GM10248 (cell line): Measurements from ENCODE around the gene ETS1.

Experiments used
- CTCF ChIA-PET: fragments of 300-600 bp; sonication (Branson Sonifier 250); formaldehyde crosslinking; extraction: SDS; loops from one replicate; lab custom pipeline; 2021; ENCODE audit warnings: antibody characterized with exemption; lab: Yijun Ruan, JAX
- POLR2A ChIA-PET: fragments of 350-650 bp; sonication (Branson Sonifier 250); formaldehyde crosslinking; extraction: SDS; loops from one replicate; lab custom pipeline; 2020; ENCODE audit warnings: antibody characterized with exemption; lab: Yijun Ruan, JAX
- DNase-seq: peaks from one replicate; pipeline ENCODE4 v3.0.0; 2012; ENCODE audit errors: extremely low spot score
- CTCF ChIP-seq: IDR thresholded peaks from 2 replicates; pipeline ENCODE4 v1.5.1; 2012; ENCODE audit warnings: mild to moderate bottlenecking, low read depth; ENCODE audit errors: extremely low read depth, missing control alignments, control extremely low read depth

Gene ETS1

DNA sequence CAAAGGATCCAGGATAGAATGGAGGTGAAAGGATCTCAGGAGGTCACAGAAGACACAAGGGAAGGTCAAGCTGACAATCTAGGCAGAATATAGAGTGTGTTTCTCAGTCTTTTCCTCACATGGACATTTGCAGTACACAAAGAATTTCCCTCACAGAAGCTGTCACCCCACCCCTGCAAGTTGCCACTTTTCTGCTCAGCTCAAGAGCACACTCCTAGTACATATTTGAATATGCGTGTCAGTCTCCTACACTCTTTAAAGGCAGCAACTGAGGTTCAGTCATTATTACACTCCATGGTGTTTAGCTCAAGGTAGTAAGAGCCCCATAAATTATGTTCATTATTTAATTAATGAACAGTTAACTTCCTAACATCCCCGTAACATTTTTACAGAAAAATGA, 59.1 kb downstream of the ETS1 start:
- no peak for TF ChIP-seq CTCF
- DNase-seq, result no peak
- ChIA-PET CTCF (interaction anchor here (0.6 to 1.6 kb wide), 3 partner anchors 10 to 20 kb away, joined by 3 to 7 read pairs (median 4); no protein-coding TSS in a partner anchor), POLR2A (no interaction called here)

DNA sequence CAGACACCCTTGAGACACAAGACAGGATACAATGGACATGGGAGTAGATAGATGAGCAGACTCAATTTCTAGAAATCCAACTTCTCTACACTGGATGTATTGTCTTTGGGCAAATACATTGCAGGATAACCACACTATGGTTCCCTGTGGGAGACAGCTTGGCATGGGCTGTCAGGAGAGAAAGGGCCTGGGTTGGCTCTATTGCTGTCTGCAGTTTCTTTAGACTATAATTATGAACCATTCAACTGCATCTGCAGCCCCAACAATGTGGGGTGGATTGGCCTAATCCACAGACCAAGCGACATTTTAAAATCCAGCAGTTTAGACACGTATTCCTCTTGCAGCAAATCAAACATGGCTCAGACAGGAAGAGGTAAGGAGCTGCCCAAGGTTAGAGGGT, 60.3 kb downstream of the ETS1 start:
- ChIA-PET CTCF (interaction anchor here (1.2 to 1.8 kb wide), 3 partner anchors 9 to 18 kb away, joined by 3 to 5 read pairs (median 5); no protein-coding TSS in a partner anchor), POLR2A (interaction anchor here (0.8 kb wide), 1 partner anchor 26 kb away, joined by 3 read pairs; no protein-coding TSS in a partner anchor)
- TF ChIP-seq CTCF, result no peak
- no peak for DNase-seq

DNA sequence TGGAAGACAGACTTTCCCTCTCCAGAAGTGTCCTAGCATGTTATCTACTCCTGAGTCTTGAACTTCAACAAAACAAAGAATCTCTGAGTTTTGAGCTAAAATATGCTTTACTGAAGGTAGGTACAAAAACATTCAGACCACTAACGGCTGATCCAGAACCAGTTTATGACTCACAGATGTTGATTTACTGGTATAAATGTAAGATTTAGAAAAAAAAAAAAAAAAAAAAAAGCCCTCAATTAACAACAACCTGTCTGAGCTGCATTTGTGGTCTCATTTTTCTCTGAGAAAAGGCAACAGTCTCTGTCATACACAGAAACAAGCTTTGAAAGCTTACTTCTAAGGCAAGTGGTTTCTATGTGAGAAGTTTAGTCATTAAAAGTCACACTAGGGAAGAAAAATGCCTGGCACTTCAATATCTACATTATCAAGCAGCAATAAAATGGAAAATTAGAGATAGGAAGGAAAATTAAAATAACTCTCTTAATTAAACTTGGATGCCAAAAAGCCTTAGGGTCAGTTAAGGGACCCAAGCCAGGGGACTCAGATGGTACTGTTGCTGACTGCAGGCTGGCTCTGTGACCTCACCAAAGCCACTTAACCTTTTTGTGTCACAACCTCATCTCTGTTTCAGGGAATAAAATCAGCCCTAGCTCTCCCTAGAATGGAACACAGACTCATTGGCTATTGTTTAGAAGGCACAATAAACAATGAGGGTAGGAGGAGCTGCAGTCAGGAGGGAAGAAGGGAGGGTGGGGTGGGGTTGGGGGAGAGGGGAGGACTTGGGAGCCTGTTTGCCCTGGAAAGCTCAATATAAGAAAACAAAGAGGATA, 61.7 kb downstream of the ETS1 start:
- ChIA-PET CTCF (interaction anchor here (0.8 to 1.8 kb wide), 7 partner anchors 9 to 29 kb away, joined by 3 to 5 read pairs (median 3); no protein-coding TSS in a partner anchor), POLR2A (interaction anchor here (0.6 kb wide), 1 partner anchor 97 kb away, joined by 7 read pairs; no protein-coding TSS in a partner anchor)
- TF ChIP-seq CTCF, result no peak
- no peak for DNase-seq

GRCh38 chr11:128524172-128524571, 63.2 kb downstream of the ETS1 start:
- no peak for DNase-seq
- CTCF ChIA-PET, result interaction anchor here (1.1 to 1.3 kb wide), 2 partner anchors 24 to 307 kb away, joined by 3 read pairs; no protein-coding TSS in a partner anchor
- POLR2A ChIA-PET, result no interaction called here
- TF ChIP-seq CTCF, result no peak

- TF ChIP-seq CTCF, result no peak
- ChIA-PET CTCF (interaction anchor here (1.0 to 1.3 kb wide), 7 partner anchors 11 to 234 kb away, joined by 3 to 5 read pairs (median 4); no protein-coding TSS in a partner anchor), POLR2A (interaction anchor here (0.7 to 1.4 kb wide), 2 partner anchors 29 to 56 kb away, joined by 3 to 4 read pairs; no protein-coding TSS in a partner anchor)
- no peak for DNase-seq
Observed at GRCh38 chr11:128523641-128524040, 63.7 kb downstream of the ETS1 start.

GRCh38 chr11:128522943-128523518, 64.3 kb downstream of the ETS1 start:
- ChIA-PET CTCF (interaction anchor here (0.7 to 1.3 kb wide), 10 partner anchors 10 to 234 kb away, joined by 3 to 5 read pairs (median 4); no protein-coding TSS in a partner anchor), POLR2A (interaction anchor here (0.5 to 1.4 kb wide), 4 partner anchors 25 to 1293 kb away, joined by 3 to 6 read pairs (median 4); no protein-coding TSS in a partner anchor)
- DNase-seq, result peak; percentile 30
- no peak for TF ChIP-seq CTCF
